ENCODE results near the gene LAMP1.

- TF ChIP-seq TSHZ2 (CRISPR knock-in tag; IDR thresholded peaks at IDR 0.05) = no peak
- no peak for TF ChIP-seq ZFP3 (CRISPR knock-in tag; IDR thresholded peaks at IDR 0.05)
- no peak for TF ChIP-seq PATZ1 (CRISPR knock-in tag; IDR thresholded peaks at IDR 0.05; ENCODE audit: borderline replicate concordance)
- no peak for TF ChIP-seq BACH2 (CRISPR knock-in tag; IDR thresholded peaks at IDR 0.05; ENCODE audit: borderline replicate concordance)
- TF ChIP-seq PPARA (CRISPR knock-in tag; IDR thresholded peaks at IDR 0.05; ENCODE audit: borderline replicate concordance) = no peak
- TF ChIP-seq SNAI2 (CRISPR knock-in tag; IDR thresholded peaks at IDR 0.05) = no peak
- no peak for TF ChIP-seq ZFP30 (CRISPR knock-in tag; IDR thresholded peaks at IDR 0.05)
- TF ChIP-seq CREB5 (CRISPR knock-in tag; IDR thresholded peaks at IDR 0.05; ENCODE audit: low read depth) = no peak
These were observed 48.4 kb downstream of the LAMP1 start for GRCh38 chr13:113345486-113345885.

Data from SK-N-SH treated with all-trans-retinoic acid at 6 μM for 48 hours (cell line).